ENCODE data around the gene LIPA. TPM values are rescaled to one million over a fixed set of nuclear protein-coding genes. Genes with fewer than 3 reads are reported as not detected.
"Not testable (repeated sequence)": the region's sequence is repeated elsewhere in the genome, so short reads cannot be mapped to it uniquely, and the experiment has no call there.

Gene LIPA
- total RNA-seq, 2 donors from 2014 or later, result 17.7 to 18.4 TPM

DNA sequence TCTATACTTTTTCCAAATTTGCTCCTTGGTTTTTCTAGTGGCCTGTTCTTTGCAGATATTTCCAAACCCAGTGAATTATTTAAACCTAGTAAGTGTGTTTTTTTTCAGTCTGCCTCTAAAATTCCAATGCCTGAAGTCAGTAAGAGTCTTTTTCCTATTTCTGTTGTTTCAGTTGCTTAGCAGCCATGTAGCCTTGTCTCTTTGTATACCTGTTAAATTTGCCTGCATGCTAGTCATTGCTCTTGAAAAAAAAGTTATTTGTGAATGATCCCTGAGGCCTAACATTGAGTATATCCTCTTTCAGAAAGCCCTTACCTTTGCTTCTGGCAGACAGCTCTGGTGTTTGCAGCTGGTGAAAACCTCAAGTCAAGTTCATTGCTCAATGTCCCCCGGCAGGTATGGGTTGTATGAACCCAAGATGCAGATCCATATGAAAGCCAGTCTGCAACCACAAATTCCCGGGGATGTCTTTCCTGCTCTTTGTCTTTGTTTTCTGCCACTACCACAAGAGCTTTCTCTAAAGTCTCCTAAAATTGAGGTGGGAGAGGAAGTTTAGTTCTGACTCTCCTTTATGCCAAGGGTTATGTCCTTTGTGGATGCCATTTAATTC is 80.2 kb downstream of the LIPA start:
- Histone ChIP-seq H3K9me3 (ENCODE audit: control insufficient read depth, low read length) (no peaks in the 10 kb centered on the region), H3K4me3 (ENCODE audit: low read length) (no peak overlapping the region), H3K9ac (ENCODE audit: extremely low read depth, low read length, poor library complexity, severe bottlenecking) (no peak overlapping the region), H3K27ac (ENCODE audit: low read depth, low read length) (no peak overlapping the region), H3K4me1 (ENCODE audit: control insufficient read depth, insufficient read depth, low read length) (no peaks in the 10 kb centered on the region), H3K27me3 (ENCODE audit: control insufficient read depth, insufficient read depth, low read length, poor library complexity, severe bottlenecking) (no peaks in the 10 kb centered on the region), H3K36me3 (ENCODE audit: control insufficient read depth, insufficient read depth, low read length) (no peaks in the 10 kb centered on the region)
- DNase-seq, result no peak
- no peaks in the 10 kb centered on the region for H3K4me1 Mint-ChIP-seq
- TF ChIP-seq CTCF (conservative IDR thresholded peaks at IDR 0.05), result no peak
- WGBS, 2 experiments (ENCODE audit: insufficient coverage in 1 of 2, insufficient read length in 1 of 2), result 88 to 100% methylated on average over 1 to 2 of the region's 2 CpGs
- no peaks in the 10 kb centered on the region for H3K27me3 Mint-ChIP-seq (ENCODE audit: insufficient read depth)
- H3K27ac Mint-ChIP-seq, result no peak overlapping the region
- H3K9me3 Mint-ChIP-seq, result no peaks in the 10 kb centered on the region
- no peak overlapping the region for H3K4me3 Mint-ChIP-seq
- H3K36me3 Mint-ChIP-seq (ENCODE audit: low read depth), result no peaks in the 10 kb centered on the region

DNA sequence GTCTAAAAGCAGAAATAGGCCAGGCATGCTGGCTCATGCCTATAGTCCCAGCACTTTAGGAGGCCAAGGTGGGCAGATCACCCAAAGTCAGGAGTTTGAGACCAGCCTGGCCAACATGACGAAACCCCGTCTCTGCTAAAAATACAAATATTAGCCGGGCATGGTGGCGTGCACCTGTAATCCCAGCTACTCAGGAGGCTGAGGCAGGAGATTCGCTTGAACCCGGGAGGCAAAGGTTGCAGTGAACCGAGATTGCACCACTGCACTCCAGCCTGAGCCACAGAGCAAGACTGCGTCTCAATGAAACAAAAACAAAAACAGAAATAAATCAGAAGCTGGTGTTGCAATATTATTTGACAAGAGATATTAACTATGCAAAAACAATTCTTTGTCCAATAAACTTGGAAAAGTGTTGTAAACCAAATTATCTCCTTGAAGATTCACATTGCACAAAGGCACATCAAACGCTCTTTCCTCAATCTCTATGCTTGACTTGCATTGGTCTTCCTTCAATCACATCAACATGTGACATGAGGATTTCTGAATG is 83.1 kb downstream of the LIPA start:
- not testable (repeated sequence) for H3K4me1 Mint-ChIP-seq; H3K4me1 ChIP-seq (ENCODE audit: control insufficient read depth, insufficient read depth, low read length); H3K36me3 Mint-ChIP-seq (ENCODE audit: low read depth); DNase-seq; H3K27ac ChIP-seq (ENCODE audit: low read depth, low read length); H3K36me3 ChIP-seq (ENCODE audit: control insufficient read depth, insufficient read depth, low read length); H3K27ac Mint-ChIP-seq; H3K9ac ChIP-seq (ENCODE audit: extremely low read depth, low read length, poor library complexity, severe bottlenecking); H3K4me3 ChIP-seq (ENCODE audit: low read length); H3K9me3 Mint-ChIP-seq; H3K27me3 ChIP-seq (ENCODE audit: control insufficient read depth, insufficient read depth, low read length, poor library complexity, severe bottlenecking); H3K27me3 Mint-ChIP-seq (ENCODE audit: insufficient read depth); H3K4me3 Mint-ChIP-seq; H3K9me3 ChIP-seq (ENCODE audit: control insufficient read depth, low read length)
- WGBS, 2 experiments (ENCODE audit: insufficient coverage in 1 of 2, insufficient read length in 1 of 2), result 82 to 96% methylated on average over 7 to 9 of the region's 9 CpGs

GRCh38 chr10:89167915-89168314 is 83.7 kb downstream of the LIPA start:
- no peaks in the 10 kb centered on the region for H3K27me3 ChIP-seq (ENCODE audit: control insufficient read depth, insufficient read depth, low read length, poor library complexity, severe bottlenecking)
- no peaks in the 10 kb centered on the region for H3K36me3 Mint-ChIP-seq (ENCODE audit: low read depth)
- H3K4me3 Mint-ChIP-seq, result no peak overlapping the region
- no peaks in the 10 kb centered on the region for H3K36me3 ChIP-seq (ENCODE audit: control insufficient read depth, insufficient read depth, low read length)
- H3K27ac ChIP-seq (ENCODE audit: low read depth, low read length), result no peak overlapping the region
- no peaks in the 10 kb centered on the region for H3K9me3 Mint-ChIP-seq
- H3K27ac Mint-ChIP-seq, result no peak overlapping the region
- H3K9ac ChIP-seq (ENCODE audit: extremely low read depth, low read length, poor library complexity, severe bottlenecking), result no peak overlapping the region
- H3K27me3 Mint-ChIP-seq (ENCODE audit: insufficient read depth), result peaks cover 9% of the 10 kb centered on the region
- DNase-seq, result no peak
- no peaks in the 10 kb centered on the region for H3K4me1 ChIP-seq (ENCODE audit: control insufficient read depth, insufficient read depth, low read length)
- no peaks in the 10 kb centered on the region for H3K9me3 ChIP-seq (ENCODE audit: control insufficient read depth, low read length)
- no peaks in the 10 kb centered on the region for H3K4me1 Mint-ChIP-seq
- no peak for TF ChIP-seq CTCF (conservative IDR thresholded peaks at IDR 0.05)
- no peak overlapping the region for H3K4me3 ChIP-seq (ENCODE audit: low read length)

- no peaks in the 10 kb centered on the region for H3K27me3 ChIP-seq (ENCODE audit: control insufficient read depth, insufficient read depth, low read length, poor library complexity, severe bottlenecking)
- no peaks in the 10 kb centered on the region for H3K36me3 ChIP-seq (ENCODE audit: control insufficient read depth, insufficient read depth, low read length)
- no peaks in the 10 kb centered on the region for H3K9me3 Mint-ChIP-seq
- no peaks in the 10 kb centered on the region for H3K9me3 ChIP-seq (ENCODE audit: control insufficient read depth, low read length)
- 96 to 100% methylated on average over 3 to 4 of the region's 4 CpGs for WGBS, 2 experiments (ENCODE audit: insufficient coverage in 1 of 2, insufficient read length in 1 of 2)
- no peak for DNase-seq
- H3K9ac ChIP-seq (ENCODE audit: extremely low read depth, low read length, poor library complexity, severe bottlenecking), result no peak overlapping the region
- no peak overlapping the region for H3K4me3 ChIP-seq (ENCODE audit: low read length)
- no peak for TF ChIP-seq CTCF (conservative IDR thresholded peaks at IDR 0.05)
- H3K27ac ChIP-seq (ENCODE audit: low read depth, low read length), result no peak overlapping the region
- H3K4me1 ChIP-seq (ENCODE audit: control insufficient read depth, insufficient read depth, low read length), result no peaks in the 10 kb centered on the region
- peaks cover 9% of the 10 kb centered on the region for H3K27me3 Mint-ChIP-seq (ENCODE audit: insufficient read depth)
- H3K36me3 Mint-ChIP-seq (ENCODE audit: low read depth), result no peaks in the 10 kb centered on the region
- H3K27ac Mint-ChIP-seq, result no peak overlapping the region
- no peaks in the 10 kb centered on the region for H3K4me1 Mint-ChIP-seq
- no peak overlapping the region for H3K4me3 Mint-ChIP-seq
Measured at GRCh38 chr10:89165923-89166322, 85.7 kb downstream of the LIPA start.
